Prostate gland (tissue), 2 donors: ENCODE data around the gene FRMD4A.

ENCODE experiments used
- POLR2AphosphoS5 ChIP-seq: sonication (generic); formaldehyde crosslinking; IDR thresholded peaks from one replicate; pipeline ENCODE4 v1.6.1; 2017; ENCODE audit warnings: antibody characterized with exemption
- TF ChIP-seq, protein P1 (sequence below), 4 experiments: fragments of 200-600 bp in 2 of 4; fragments of 450-650 bp in 2 of 4; sonication (generic) in 2 of 4; IDR thresholded peaks; 1 replicate in 3 of 4; 2 replicates in 1 of 4; pipeline ENCODE4 v1.5.1; 2016 to 2019; ENCODE audit warnings: antibody characterized with exemption in 4 of 4, mild to moderate bottlenecking in 2 of 4, moderate library complexity in 2 of 4

DNA sequence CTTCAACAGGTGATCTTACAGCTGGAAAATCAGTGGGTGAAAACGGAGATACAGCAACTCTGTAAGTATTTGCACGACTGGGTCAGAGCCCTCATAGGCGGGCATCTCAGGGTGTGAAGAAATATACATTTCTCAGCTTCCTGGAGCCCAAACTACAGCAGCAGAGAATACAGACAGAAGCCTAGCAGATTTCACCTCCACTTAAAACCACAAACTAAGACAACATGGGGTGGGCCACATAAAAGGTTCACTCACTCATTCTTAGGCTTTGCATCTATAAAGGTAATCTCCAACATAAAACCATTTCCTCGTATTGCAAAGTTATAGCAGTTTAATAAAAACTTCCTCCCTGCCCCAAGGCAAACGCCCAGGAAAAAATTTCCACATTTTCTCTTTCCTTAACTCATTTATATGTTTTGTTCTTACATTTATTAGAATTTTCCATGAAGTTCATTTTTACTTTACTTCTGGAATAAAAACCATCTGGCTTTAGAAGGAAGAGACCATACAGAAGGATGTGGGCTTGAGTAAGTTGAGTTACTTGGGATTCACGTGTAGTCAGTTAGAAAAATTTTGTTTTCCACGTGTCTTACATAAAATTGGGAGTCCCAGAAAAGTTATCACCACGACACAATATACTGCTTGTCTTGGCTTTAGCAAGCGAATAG, 327.1 kb downstream of the FRMD4A start:
- no peak for TF ChIP-seq POLR2AphosphoS5
- TF ChIP-seq, protein P1, sequence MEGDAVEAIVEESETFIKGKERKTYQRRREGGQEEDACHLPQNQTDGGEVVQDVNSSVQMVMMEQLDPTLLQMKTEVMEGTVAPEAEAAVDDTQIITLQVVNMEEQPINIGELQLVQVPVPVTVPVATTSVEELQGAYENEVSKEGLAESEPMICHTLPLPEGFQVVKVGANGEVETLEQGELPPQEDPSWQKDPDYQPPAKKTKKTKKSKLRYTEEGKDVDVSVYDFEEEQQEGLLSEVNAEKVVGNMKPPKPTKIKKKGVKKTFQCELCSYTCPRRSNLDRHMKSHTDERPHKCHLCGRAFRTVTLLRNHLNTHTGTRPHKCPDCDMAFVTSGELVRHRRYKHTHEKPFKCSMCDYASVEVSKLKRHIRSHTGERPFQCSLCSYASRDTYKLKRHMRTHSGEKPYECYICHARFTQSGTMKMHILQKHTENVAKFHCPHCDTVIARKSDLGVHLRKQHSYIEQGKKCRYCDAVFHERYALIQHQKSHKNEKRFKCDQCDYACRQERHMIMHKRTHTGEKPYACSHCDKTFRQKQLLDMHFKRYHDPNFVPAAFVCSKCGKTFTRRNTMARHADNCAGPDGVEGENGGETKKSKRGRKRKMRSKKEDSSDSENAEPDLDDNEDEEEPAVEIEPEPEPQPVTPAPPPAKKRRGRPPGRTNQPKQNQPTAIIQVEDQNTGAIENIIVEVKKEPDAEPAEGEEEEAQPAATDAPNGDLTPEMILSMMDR (IDR thresholded peaks at IDR 0.05), result no peak
